Measurements from ENCODE around the gene COL20A1.

Gene COL20A1

DNA sequence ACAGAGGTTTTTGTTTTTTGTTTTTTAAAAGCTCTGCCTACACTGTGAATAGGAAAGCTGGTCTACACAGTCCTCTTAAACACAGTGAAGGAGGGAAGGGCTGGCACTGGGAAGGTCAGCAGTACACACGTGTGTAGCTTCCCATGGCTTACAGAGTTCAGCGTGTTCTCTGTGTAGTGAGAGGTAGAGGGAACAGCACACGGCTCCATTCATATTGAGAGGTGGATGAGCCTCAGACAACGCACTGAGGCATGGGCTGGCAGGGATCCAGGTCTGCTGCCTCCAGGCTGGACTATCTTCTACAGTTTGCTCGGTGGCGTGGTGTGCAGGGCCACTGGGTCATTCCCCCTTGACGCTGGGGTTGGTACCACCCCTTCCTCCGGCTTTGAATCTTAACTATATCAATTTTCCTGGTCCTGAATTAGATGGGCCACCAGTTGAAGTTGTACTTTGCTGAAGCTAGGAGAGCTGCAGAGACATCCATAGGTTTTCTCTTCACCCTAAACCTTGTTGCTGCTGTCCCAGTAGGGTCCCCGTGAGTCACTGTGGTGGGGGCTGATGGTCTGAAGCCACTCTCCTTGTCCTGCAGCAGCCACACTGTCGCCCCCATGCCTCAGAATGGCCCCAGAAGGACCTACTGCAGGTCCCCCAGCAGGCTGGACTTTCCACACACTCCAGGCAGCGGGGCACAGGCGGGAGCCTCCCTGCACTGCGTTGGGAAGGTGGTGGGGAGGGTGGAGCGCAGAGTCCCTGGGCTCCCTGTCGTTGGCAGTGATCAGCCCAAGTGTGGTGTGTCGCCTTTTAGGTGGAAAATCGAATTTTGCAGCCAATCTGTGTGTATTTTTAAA lies 18.4 kb upstream of the COL20A1 start:
- DNase-seq (ENCODE audit: low spot score) (no peak), ATAC-seq (ENCODE audit: low read depth) (no peak)
- Histone ChIP-seq H3K36me3 (ENCODE audit: low read depth) (peaks cover 54% of the 10 kb centered on the region), H3K4me3 (ENCODE audit: severe bottlenecking) (no peak overlapping the region), H3K4me1 (ENCODE audit: insufficient read depth, poor library complexity, severe bottlenecking) (peaks cover 9% of the 10 kb centered on the region), H3K27me3 (ENCODE audit: insufficient read depth, poor library complexity, severe bottlenecking) (no peaks in the 10 kb centered on the region), H3K9me3 (ENCODE audit: severe bottlenecking) (no peaks in the 10 kb centered on the region), H3K27ac (ENCODE audit: poor library complexity, severe bottlenecking) (peak overlapping the region; percentile 34)
- no peak for TF ChIP-seq CTCF (IDR thresholded peaks at IDR 0.05; ENCODE audit: poor library complexity, severe bottlenecking)

DNA sequence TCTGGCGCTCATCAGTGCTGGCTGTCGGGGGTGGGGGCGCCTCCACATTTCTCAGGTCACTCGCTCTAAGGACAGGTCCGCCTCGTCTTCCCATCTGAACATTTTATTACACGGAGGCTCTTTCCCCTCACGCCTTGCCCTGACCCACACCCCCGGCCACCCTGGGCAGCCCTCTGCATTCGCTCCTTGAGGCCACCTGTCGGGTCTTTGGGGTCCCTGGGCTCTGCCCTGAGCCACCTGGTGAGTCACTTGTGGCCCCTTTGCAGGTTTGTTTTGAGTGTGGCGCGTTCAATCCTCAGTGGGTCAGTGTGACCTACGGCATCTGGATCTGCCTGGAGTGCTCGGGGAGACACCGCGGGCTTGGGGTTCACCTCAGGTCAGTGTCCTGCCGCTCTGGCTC lies 17.2 kb upstream of the COL20A1 start:
- Histone ChIP-seq H3K4me1 (ENCODE audit: insufficient read depth, poor library complexity, severe bottlenecking) (peaks cover 9% of the 10 kb centered on the region), H3K4me3 (ENCODE audit: severe bottlenecking) (no peak overlapping the region), H3K36me3 (ENCODE audit: low read depth) (peaks cover 66% of the 10 kb centered on the region), H3K27ac (ENCODE audit: poor library complexity, severe bottlenecking) (no peak overlapping the region), H3K27me3 (ENCODE audit: insufficient read depth, poor library complexity, severe bottlenecking) (no peaks in the 10 kb centered on the region), H3K9me3 (ENCODE audit: severe bottlenecking) (no peaks in the 10 kb centered on the region)
- ATAC-seq (ENCODE audit: low read depth) (no peak), DNase-seq (ENCODE audit: low spot score) (no peak)
- TF ChIP-seq CTCF (IDR thresholded peaks at IDR 0.05; ENCODE audit: poor library complexity, severe bottlenecking), result no peak

GRCh38 chr20:63276956-63277355 lies 16.0 kb upstream of the COL20A1 start:
- Histone ChIP-seq H3K4me3 (ENCODE audit: severe bottlenecking) (no peak overlapping the region), H3K27ac (ENCODE audit: poor library complexity, severe bottlenecking) (no peak overlapping the region), H3K9me3 (ENCODE audit: severe bottlenecking) (no peaks in the 10 kb centered on the region), H3K27me3 (ENCODE audit: insufficient read depth, poor library complexity, severe bottlenecking) (no peaks in the 10 kb centered on the region), H3K36me3 (ENCODE audit: low read depth) (peaks cover 74% of the 10 kb centered on the region), H3K4me1 (ENCODE audit: insufficient read depth, poor library complexity, severe bottlenecking) (peaks cover 6% of the 10 kb centered on the region)
- no peak for TF ChIP-seq CTCF (IDR thresholded peaks at IDR 0.05; ENCODE audit: poor library complexity, severe bottlenecking)
- no peak for DNase-seq (ENCODE audit: low spot score)
- no peak for ATAC-seq (ENCODE audit: low read depth)

DNA sequence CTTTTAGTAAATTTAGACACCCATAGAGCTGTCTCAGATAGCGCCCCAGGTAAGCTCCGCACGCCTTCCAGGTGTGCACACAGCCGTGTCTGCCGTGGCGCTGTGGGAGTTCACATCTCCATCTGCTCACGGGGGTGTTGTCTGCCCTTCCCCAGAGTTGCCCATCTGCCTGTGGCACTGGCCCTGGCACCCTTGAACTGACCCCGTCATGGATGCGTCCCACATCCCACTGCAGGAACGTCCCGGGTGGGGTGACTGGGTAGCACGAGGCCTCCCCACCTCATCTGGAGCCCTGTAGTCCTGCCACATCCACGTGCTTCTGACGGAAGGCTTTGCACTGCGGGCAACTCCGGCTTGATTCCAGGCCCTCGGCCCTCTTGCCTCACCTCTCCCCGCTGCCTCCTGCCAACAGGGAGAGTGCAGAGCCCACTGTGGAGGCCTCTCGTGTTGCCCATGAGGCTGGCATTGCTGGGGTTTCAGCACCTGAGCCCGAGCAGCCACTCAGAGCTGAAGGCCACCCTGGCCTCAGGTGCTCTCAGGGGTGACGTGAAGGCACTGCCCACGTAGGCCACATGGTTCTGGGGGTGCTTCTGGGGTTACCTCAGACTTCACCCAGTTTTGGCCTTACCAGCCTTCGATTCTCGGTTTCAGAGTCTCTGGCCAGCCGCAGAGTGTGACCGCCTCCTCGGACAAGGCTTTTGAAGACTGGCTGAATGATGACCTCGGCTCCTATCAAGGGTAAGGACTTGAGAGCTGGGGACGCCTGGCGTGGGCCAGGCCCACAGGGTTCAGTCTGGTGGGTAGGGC lies 15.3 kb upstream of the COL20A1 start:
- Histone ChIP-seq H3K27ac (ENCODE audit: poor library complexity, severe bottlenecking) (no peak overlapping the region), H3K4me1 (ENCODE audit: insufficient read depth, poor library complexity, severe bottlenecking) (peaks cover 6% of the 10 kb centered on the region), H3K36me3 (ENCODE audit: low read depth) (peaks cover 81% of the 10 kb centered on the region), H3K27me3 (ENCODE audit: insufficient read depth, poor library complexity, severe bottlenecking) (no peaks in the 10 kb centered on the region), H3K9me3 (ENCODE audit: severe bottlenecking) (no peaks in the 10 kb centered on the region), H3K4me3 (ENCODE audit: severe bottlenecking) (no peak overlapping the region)
- TF ChIP-seq CTCF (IDR thresholded peaks at IDR 0.05; ENCODE audit: poor library complexity, severe bottlenecking), result no peak
- no peak for ATAC-seq (ENCODE audit: low read depth)
- DNase-seq (ENCODE audit: low spot score), result no peak
